Astrocyte (in vitro differentiated cells and primary cell): ENCODE results near the gene ANOS1. TPM values are rescaled to one million over a fixed set of nuclear protein-coding genes. Genes with fewer than 3 reads are reported as not detected.

Experiments
- DNase-seq: peaks from one replicate; pipeline ENCODE4 v3.0.0-alpha.2; 2010; ENCODE audit warnings: low read depth
- FAIRE-seq: peaks from 2 replicates; lab custom pipeline; 2011; peaks lifted over from hg19 to GRCh38; lab: Jason Lieb, UNC
- H2AFZ ChIP-seq: 2 replicates; pipeline ENCODE4 v1.6.0; 2012; ENCODE audit warnings: low read depth, low read length, inconsistent platforms
- H3K27ac ChIP-seq: 2 replicates; pipeline ENCODE4 v1.5.1; 2011; ENCODE audit warnings: low read depth, low read length, inconsistent platforms
- H3K27me3 ChIP-seq: 2 replicates; pipeline ENCODE4 v1.6.0; 2011; ENCODE audit warnings: low read length, inconsistent platforms; ENCODE audit not compliant: insufficient read depth
- H3K36me3 ChIP-seq: 2 replicates; pipeline ENCODE4 v1.5.1; 2011; ENCODE audit warnings: low read length, inconsistent platforms; ENCODE audit not compliant: insufficient read depth
- H3K4me1 ChIP-seq: 2 replicates; pipeline ENCODE4 v1.5.1; 2011; ENCODE audit warnings: low read length, inconsistent platforms; ENCODE audit not compliant: insufficient read depth
- H3K4me2 ChIP-seq: 2 replicates; pipeline ENCODE4 v1.6.0; 2012; ENCODE audit warnings: low read length, inconsistent platforms
- H3K4me3 ChIP-seq: 2 replicates; pipeline ENCODE4 v1.5.1; 2011; ENCODE audit warnings: low read depth, mild to moderate bottlenecking, low read length, inconsistent platforms; ENCODE audit not compliant: insufficient read depth
- H3K79me2 ChIP-seq: 2 replicates; pipeline ENCODE4 v1.6.0; 2012; ENCODE audit warnings: mild to moderate bottlenecking, low read length, inconsistent platforms; ENCODE audit not compliant: insufficient read depth
- H3K9ac ChIP-seq: 2 replicates; pipeline ENCODE4 v1.6.0; 2012; ENCODE audit warnings: mild to moderate bottlenecking, low read length, inconsistent platforms
- H3K9me3 ChIP-seq: 2 replicates; pipeline ENCODE4 v1.5.1; 2012; ENCODE audit warnings: low read depth, mild to moderate bottlenecking, low read length, inconsistent platforms; ENCODE audit not compliant: insufficient read depth
- H4K20me1 ChIP-seq: 2 replicates; pipeline ENCODE4 v1.6.0; 2012; ENCODE audit warnings: low read length, inconsistent platforms; ENCODE audit not compliant: insufficient read depth
- H3K27ac Mint-ChIP-seq: one replicate; pipeline ENCODE4 v1.8.0; 2021; ENCODE audit warnings: mild to moderate bottlenecking, mixed read lengths; ENCODE audit not compliant: unreplicated experiment
- H3K27me3 Mint-ChIP-seq: one replicate; pipeline ENCODE4 v1.8.0; 2021; ENCODE audit warnings: low read depth, mixed read lengths; ENCODE audit not compliant: unreplicated experiment
- H3K36me3 Mint-ChIP-seq: one replicate; pipeline ENCODE4 v1.8.0; 2021; ENCODE audit warnings: low read depth, mixed read lengths; ENCODE audit not compliant: unreplicated experiment
- H3K4me1 Mint-ChIP-seq: one replicate; pipeline ENCODE4 v1.8.0; 2021; ENCODE audit warnings: low read depth, mixed read lengths; ENCODE audit not compliant: unreplicated experiment
- H3K4me3 Mint-ChIP-seq: one replicate; pipeline ENCODE4 v1.8.0; 2021; ENCODE audit warnings: mild to moderate bottlenecking, moderate library complexity, mixed read lengths; ENCODE audit not compliant: unreplicated experiment
- H3K9me3 Mint-ChIP-seq: one replicate; pipeline ENCODE4 v1.8.0; 2021; ENCODE audit warnings: mild to moderate bottlenecking, mixed read lengths; ENCODE audit not compliant: unreplicated experiment
- EZH2 ChIP-seq: IDR thresholded peaks from 2 replicates; pipeline ENCODE4 v1.6.1; 2012; ENCODE audit warnings: mild to moderate bottlenecking, low read length, inconsistent platforms; ENCODE audit not compliant: insufficient read depth
- total RNA-seq: library from RNA; stranded (reverse); gene quantifications from 2 replicates; pipeline ENCODE4 v1.2.1, GENCODE V29; 2021
- TF ChIP-seq, protein P1 (sequence below): IDR thresholded peaks from 2 replicates; pipeline ENCODE4 v1.5.1; 2011; ENCODE audit warnings: low read depth, mild to moderate bottlenecking, inconsistent platforms, low read length, moderate library complexity; ENCODE audit not compliant: insufficient read depth

ANOS1 gene
- total RNA-seq, 1 donor from 2014 or later = 10.0 TPM

- Histone ChIP-seq H3K27ac (no peak overlapping the region), H3K9ac (no peak overlapping the region), H3K79me2 (no peaks in the 10 kb centered on the region), H3K9me3 (no peaks in the 10 kb centered on the region), H3K4me2 (no peak overlapping the region), H3K36me3 (no peaks in the 10 kb centered on the region), H3K4me1 (no peaks in the 10 kb centered on the region), H2AFZ (no peak overlapping the region), H4K20me1 (no peaks in the 10 kb centered on the region), H3K4me3 (no peak overlapping the region), H3K27me3 (no peaks in the 10 kb centered on the region)
- H3K36me3 Mint-ChIP-seq = no peaks in the 10 kb centered on the region
- DNase-seq (no peak), FAIRE-seq (peak; percentile 78)
- H3K4me1 Mint-ChIP-seq = peaks cover 3% of the 10 kb centered on the region
- no peak overlapping the region for H3K27ac Mint-ChIP-seq
- no peak overlapping the region for H3K4me3 Mint-ChIP-seq
- H3K27me3 Mint-ChIP-seq = no peaks in the 10 kb centered on the region
- H3K9me3 Mint-ChIP-seq = no peaks in the 10 kb centered on the region
- no peak for TF ChIP-seq EZH2
- TF ChIP-seq, protein P1, sequence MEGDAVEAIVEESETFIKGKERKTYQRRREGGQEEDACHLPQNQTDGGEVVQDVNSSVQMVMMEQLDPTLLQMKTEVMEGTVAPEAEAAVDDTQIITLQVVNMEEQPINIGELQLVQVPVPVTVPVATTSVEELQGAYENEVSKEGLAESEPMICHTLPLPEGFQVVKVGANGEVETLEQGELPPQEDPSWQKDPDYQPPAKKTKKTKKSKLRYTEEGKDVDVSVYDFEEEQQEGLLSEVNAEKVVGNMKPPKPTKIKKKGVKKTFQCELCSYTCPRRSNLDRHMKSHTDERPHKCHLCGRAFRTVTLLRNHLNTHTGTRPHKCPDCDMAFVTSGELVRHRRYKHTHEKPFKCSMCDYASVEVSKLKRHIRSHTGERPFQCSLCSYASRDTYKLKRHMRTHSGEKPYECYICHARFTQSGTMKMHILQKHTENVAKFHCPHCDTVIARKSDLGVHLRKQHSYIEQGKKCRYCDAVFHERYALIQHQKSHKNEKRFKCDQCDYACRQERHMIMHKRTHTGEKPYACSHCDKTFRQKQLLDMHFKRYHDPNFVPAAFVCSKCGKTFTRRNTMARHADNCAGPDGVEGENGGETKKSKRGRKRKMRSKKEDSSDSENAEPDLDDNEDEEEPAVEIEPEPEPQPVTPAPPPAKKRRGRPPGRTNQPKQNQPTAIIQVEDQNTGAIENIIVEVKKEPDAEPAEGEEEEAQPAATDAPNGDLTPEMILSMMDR = no peak
These were observed 127.8 kb downstream of the ANOS1 start for GRCh38 chrX:8604131-8604530.

DNA sequence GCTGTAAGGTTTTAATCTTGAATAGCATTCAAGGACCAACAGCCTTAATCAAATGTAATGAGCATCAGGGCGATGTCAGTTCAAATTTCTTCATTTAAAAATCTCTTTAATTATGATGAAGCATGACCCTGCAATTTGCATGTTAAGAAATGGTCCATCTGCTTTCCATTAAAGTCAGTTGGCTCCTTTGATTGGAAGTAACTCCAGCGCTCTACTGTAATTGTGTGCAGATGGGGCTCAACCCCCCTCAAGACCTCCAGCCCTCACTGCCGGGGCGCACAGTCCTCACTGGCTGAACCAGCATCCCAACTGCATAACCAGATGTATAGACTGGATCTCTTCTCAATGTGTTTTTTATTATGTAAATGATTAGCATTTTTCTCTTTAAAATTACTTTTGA, 140.4 kb downstream of the ANOS1 start:
- Mint-ChIP-seq H3K27ac (no peak overlapping the region), H3K4me3 (no peak overlapping the region), H3K4me1 (no peaks in the 10 kb centered on the region), H3K36me3 (no peaks in the 10 kb centered on the region), H3K9me3 (no peaks in the 10 kb centered on the region), H3K27me3 (no peaks in the 10 kb centered on the region)
- no peaks in the 10 kb centered on the region for H3K9me3 ChIP-seq
- no peaks in the 10 kb centered on the region for H4K20me1 ChIP-seq
- H2AFZ ChIP-seq = no peak overlapping the region
- TF ChIP-seq, protein P1 = no peak
- no peak for TF ChIP-seq EZH2
- DNase-seq (no peak), FAIRE-seq (no peak)
- no peaks in the 10 kb centered on the region for H3K27me3 ChIP-seq
- no peaks in the 10 kb centered on the region for H3K36me3 ChIP-seq
- H3K79me2 ChIP-seq = no peaks in the 10 kb centered on the region
- H3K9ac ChIP-seq = no peak overlapping the region
- no peak overlapping the region for H3K4me3 ChIP-seq
- H3K27ac ChIP-seq = no peak overlapping the region
- H3K4me2 ChIP-seq = no peak overlapping the region
- no peaks in the 10 kb centered on the region for H3K4me1 ChIP-seq

- H3K36me3 ChIP-seq = no peaks in the 10 kb centered on the region
- Mint-ChIP-seq H3K27ac (no peak overlapping the region), H3K4me3 (no peak overlapping the region), H3K9me3 (no peaks in the 10 kb centered on the region), H3K27me3 (no peaks in the 10 kb centered on the region), H3K36me3 (no peaks in the 10 kb centered on the region), H3K4me1 (no peaks in the 10 kb centered on the region)
- H3K4me2 ChIP-seq = no peak overlapping the region
- no peaks in the 10 kb centered on the region for H3K79me2 ChIP-seq
- no peak overlapping the region for H3K9ac ChIP-seq
- no peak for DNase-seq
- no peak overlapping the region for H3K4me3 ChIP-seq
- no peak for FAIRE-seq
- H4K20me1 ChIP-seq = no peaks in the 10 kb centered on the region
- no peak overlapping the region for H3K27ac ChIP-seq
- H2AFZ ChIP-seq = no peak overlapping the region
- H3K9me3 ChIP-seq = no peaks in the 10 kb centered on the region
- H3K4me1 ChIP-seq = no peaks in the 10 kb centered on the region
- TF ChIP-seq, protein P1 = no peak
- TF ChIP-seq EZH2 = no peak
- H3K27me3 ChIP-seq = no peaks in the 10 kb centered on the region
These were observed 145.0 kb downstream of the ANOS1 start for GRCh38 chrX:8586953-8587352.
